Colonic mucosa (tissue), 4 donors: Measurements from ENCODE around the gene CHP2. TPM values are rescaled to one million over a fixed set of nuclear protein-coding genes. Genes with fewer than 3 reads are reported as not detected.

Experiments
- DNase-seq: peaks from one replicate; pipeline ENCODE4 v3.0.0-alpha.2; 2020
- H3K27ac ChIP-seq: fragments of 200-600 bp; one replicate; pipeline ENCODE4 v1.8.0; 2021
- H3K27me3 ChIP-seq: fragments of 200-600 bp; one replicate; pipeline ENCODE4 v1.8.0; 2021
- H3K36me3 ChIP-seq: fragments of 200-600 bp; one replicate; pipeline ENCODE4 v1.8.0; 2021
- H3K4me1 ChIP-seq: fragments of 200-600 bp; one replicate; pipeline ENCODE4 v1.8.0; 2021; ENCODE audit warnings: mild to moderate bottlenecking
- H3K4me3 ChIP-seq: fragments of 200-600 bp; one replicate; pipeline ENCODE4 v1.8.0; 2021
- H3K9ac ChIP-seq, 2 donors: one replicate each; pipeline ENCODE4 v1.7.0; 2013; ENCODE audit warnings: control low read depth in 2 of 2, low read depth in 2 of 2, low read length in 2 of 2
- H3K9me3 ChIP-seq: fragments of 200-600 bp; one replicate; pipeline ENCODE4 v1.8.0; 2021
- intact Hi-C: fragments of 100-400 bp; cut with DNase I; formaldehyde crosslinking; loops from one replicate; pipeline ENCODE4 v1.14.1; 2022
- total RNA-seq, 2 donors: library from RNA; stranded (reverse); fragmentation: NEBNext Ultra II Directional in 1 of 2; extraction: Animal tissue kit (Norgen Biotek cat#: 25700) in 1 of 2; gene quantifications; one replicate each; pipeline ENCODE4 v1.2.1, GENCODE V29; 2021
- TF ChIP-seq, protein P1 (sequence below): fragments of 200-600 bp; IDR thresholded peaks from one replicate; pipeline ENCODE4 v1.8.0; 2022; ENCODE audit warnings: antibody characterized with exemption, mild to moderate bottlenecking
- donor health status: healthy.
- donor health status: DM: no; HTN: no; CAD: no.
- donor health status: DM: no; HTN: no; CAD: no.

Gene CHP2
- total RNA-seq, 2 donors from 2014 or later, result 36.0 to 261 TPM

GRCh38 chr16:23784811-23785447 lies 30.1 kb downstream of the CHP2 start:
- no peaks in the 10 kb centered on the region for H3K4me1 ChIP-seq
- intact Hi-C loops, result no loop called here
- TF ChIP-seq, protein P1, sequence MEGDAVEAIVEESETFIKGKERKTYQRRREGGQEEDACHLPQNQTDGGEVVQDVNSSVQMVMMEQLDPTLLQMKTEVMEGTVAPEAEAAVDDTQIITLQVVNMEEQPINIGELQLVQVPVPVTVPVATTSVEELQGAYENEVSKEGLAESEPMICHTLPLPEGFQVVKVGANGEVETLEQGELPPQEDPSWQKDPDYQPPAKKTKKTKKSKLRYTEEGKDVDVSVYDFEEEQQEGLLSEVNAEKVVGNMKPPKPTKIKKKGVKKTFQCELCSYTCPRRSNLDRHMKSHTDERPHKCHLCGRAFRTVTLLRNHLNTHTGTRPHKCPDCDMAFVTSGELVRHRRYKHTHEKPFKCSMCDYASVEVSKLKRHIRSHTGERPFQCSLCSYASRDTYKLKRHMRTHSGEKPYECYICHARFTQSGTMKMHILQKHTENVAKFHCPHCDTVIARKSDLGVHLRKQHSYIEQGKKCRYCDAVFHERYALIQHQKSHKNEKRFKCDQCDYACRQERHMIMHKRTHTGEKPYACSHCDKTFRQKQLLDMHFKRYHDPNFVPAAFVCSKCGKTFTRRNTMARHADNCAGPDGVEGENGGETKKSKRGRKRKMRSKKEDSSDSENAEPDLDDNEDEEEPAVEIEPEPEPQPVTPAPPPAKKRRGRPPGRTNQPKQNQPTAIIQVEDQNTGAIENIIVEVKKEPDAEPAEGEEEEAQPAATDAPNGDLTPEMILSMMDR, result no peak
- H3K27me3 ChIP-seq, result no peaks in the 10 kb centered on the region
- no peak overlapping the region for H3K27ac ChIP-seq
- DNase-seq, result no peak
- no peaks in the 10 kb centered on the region for H3K36me3 ChIP-seq
- H3K9ac ChIP-seq, result no peak overlapping the region
- H3K9me3 ChIP-seq, result no peaks in the 10 kb centered on the region
- H3K4me3 ChIP-seq, result no peak overlapping the region

DNA sequence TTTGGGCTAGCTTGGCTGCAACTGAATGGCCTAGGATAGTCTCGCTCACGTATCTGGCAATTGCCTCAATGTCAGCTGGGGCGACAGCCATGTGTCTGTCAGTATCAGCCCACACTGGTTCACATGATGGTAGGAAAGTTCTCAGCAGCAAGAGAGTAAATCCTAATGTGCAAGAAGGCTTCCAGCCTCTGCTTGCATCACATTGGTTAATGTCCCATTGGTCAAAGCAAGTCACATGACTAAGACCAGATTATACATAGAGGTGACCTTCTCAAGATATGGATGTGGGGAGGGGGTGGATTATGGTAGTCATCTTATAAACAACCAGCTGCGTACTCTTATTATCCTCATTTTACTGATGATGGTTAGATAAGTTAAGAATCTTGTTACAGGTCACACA lies 31.0 kb downstream of the CHP2 start:
- Histone ChIP-seq H3K9ac (no peak overlapping the region), H3K27ac (no peak overlapping the region), H3K27me3 (no peaks in the 10 kb centered on the region), H3K4me3 (no peak overlapping the region), H3K4me1 (no peaks in the 10 kb centered on the region), H3K9me3 (no peaks in the 10 kb centered on the region), H3K36me3 (no peaks in the 10 kb centered on the region)
- intact Hi-C loops, result no loop called here
- TF ChIP-seq, protein P1, result no peak
- no peak for DNase-seq

DNA sequence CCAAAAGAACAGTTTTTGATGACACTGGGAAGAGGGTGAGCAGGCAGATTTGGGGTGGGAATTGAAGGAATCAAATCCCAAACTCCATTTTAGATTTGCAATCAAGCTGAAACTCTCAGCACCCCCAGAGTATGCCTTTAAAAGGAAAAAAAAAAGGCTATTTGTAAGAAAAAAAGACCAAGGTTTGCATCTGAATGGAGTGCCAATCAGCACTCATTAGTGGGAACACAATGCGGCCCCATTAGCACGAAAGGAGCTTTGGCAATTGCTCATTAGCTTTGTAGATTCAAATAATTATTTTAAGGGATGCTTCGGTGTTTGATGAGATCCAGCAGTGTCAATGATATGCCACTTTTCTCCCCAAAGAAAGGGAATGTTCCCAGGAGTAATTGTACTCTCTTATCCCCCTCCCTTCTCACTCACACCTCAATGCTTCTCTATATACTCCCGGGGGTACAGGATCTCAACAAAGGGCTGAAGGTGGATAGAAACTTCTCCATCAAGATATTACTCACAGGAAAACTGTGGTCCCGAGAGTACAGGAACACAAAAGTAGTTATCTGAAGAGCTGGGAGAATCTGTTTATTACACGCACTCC lies 32.2 kb downstream of the CHP2 start:
- no peak for DNase-seq
- H3K9me3 ChIP-seq, result no peaks in the 10 kb centered on the region
- no peaks in the 10 kb centered on the region for H3K27me3 ChIP-seq
- no peak overlapping the region for H3K4me3 ChIP-seq
- no peaks in the 10 kb centered on the region for H3K36me3 ChIP-seq
- TF ChIP-seq, protein P1, result no peak
- H3K9ac ChIP-seq, result no peak overlapping the region
- H3K4me1 ChIP-seq, result no peaks in the 10 kb centered on the region
- H3K27ac ChIP-seq, result no peak overlapping the region
- intact Hi-C loops, result no loop called here

DNA sequence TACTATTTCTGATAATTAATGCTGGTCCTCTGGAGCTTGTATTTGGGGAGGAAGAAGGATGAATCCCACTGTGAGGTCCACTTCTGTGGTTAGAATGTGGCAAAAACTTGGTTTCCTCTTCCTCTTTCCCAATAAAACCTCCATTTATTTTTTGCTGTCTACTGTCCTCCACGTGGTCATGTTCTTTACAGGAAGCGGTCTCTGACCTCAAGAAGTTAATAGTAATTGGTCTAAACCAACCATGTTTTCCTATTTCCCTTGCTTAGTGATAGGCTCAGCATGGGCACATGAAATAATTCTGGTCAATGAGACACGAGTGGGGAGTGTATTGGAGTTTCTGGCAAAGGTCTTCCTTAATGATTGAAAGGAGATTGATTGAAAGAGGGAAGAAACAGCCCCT lies 33.9 kb downstream of the CHP2 start:
- Histone ChIP-seq H3K4me1 (no peaks in the 10 kb centered on the region), H3K36me3 (no peaks in the 10 kb centered on the region), H3K4me3 (no peak overlapping the region), H3K9me3 (no peaks in the 10 kb centered on the region), H3K9ac (no peak overlapping the region), H3K27me3 (no peaks in the 10 kb centered on the region), H3K27ac (no peak overlapping the region)
- intact Hi-C loops, result no loop called here
- no peak for DNase-seq
- TF ChIP-seq, protein P1, result no peak

DNA sequence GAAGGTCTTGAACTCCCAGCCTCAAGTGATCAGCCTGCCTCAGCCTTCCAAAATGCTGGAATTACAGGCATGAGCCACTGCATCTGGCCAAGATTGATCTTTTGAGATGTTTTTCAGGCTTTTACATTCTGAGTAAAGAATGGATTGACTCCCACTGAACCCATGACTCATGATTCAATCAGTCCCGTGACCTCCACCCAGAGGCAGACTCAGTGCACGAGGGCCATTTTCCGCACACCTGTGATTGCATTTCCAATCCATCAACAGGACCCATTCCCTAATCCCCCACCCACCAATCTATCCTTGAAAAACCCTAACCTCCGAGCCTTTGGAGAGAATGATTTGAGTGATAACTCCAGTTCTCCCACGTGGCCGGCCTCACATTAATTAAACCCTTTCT lies 40.6 kb downstream of the CHP2 start:
- TF ChIP-seq, protein P1, result no peak
- intact Hi-C loops, result no loop called here
- peak overlapping the region; percentile 13 for H3K27ac ChIP-seq
- H3K4me3 ChIP-seq, result no peak overlapping the region
- H3K36me3 ChIP-seq, result no peaks in the 10 kb centered on the region
- H3K4me1 ChIP-seq, result no peaks in the 10 kb centered on the region
- DNase-seq, result no peak
- H3K9ac ChIP-seq, result no peak overlapping the region
- no peaks in the 10 kb centered on the region for H3K9me3 ChIP-seq
- H3K27me3 ChIP-seq, result no peaks in the 10 kb centered on the region
